ENCODE results near the gene ZNF275.

DNA sequence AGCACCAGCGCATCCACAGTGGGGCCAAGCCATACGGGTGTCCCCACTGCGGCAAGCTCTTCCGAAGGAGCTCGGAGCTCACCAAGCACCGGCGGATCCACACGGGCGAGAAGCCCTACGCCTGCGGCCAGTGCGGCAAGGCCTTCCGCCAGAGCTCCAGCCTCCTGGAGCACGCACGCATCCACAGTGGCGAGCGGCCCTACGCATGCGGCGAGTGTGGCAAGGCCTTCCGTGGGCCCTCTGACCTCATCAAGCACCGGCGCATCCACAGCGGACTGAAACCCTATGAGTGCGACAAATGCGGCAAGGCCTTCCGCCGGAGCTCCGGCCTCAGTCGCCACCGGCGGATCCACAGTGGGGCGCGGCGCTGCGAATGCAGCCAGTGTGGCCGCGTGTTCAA is 13.6 kb downstream of the ZNF275 start:
- TF ChIP-seq, protein P1, sequence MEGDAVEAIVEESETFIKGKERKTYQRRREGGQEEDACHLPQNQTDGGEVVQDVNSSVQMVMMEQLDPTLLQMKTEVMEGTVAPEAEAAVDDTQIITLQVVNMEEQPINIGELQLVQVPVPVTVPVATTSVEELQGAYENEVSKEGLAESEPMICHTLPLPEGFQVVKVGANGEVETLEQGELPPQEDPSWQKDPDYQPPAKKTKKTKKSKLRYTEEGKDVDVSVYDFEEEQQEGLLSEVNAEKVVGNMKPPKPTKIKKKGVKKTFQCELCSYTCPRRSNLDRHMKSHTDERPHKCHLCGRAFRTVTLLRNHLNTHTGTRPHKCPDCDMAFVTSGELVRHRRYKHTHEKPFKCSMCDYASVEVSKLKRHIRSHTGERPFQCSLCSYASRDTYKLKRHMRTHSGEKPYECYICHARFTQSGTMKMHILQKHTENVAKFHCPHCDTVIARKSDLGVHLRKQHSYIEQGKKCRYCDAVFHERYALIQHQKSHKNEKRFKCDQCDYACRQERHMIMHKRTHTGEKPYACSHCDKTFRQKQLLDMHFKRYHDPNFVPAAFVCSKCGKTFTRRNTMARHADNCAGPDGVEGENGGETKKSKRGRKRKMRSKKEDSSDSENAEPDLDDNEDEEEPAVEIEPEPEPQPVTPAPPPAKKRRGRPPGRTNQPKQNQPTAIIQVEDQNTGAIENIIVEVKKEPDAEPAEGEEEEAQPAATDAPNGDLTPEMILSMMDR (IDR thresholded peaks at IDR 0.05 in 2 of 3, conservative IDR thresholded peaks at IDR 0.05 in 1 of 3; ENCODE audit: control insufficient read depth in 2 of 3, extremely low read depth in 1 of 3, insufficient read depth in 1 of 3, low read depth in 3 of 3, low read length in 3 of 3) = no peak
- TF ChIP-seq BHLHE40 (IDR thresholded peaks at IDR 0.05; ENCODE audit: borderline replicate concordance in 1 of 2, low read depth in 2 of 2, low read length in 1 of 2) (no peak), YY1 (IDR thresholded peaks at IDR 0.05; ENCODE audit: low read depth, low read length) (no peak), TCF7 (IDR thresholded peaks at IDR 0.05; ENCODE audit: borderline replicate concordance) (no peak), EZH2 (IDR thresholded peaks at IDR 0.05; ENCODE audit: borderline replicate concordance, control insufficient read depth, low read depth, low read length) (no peak)
- TF ChIP-seq, protein P2, sequence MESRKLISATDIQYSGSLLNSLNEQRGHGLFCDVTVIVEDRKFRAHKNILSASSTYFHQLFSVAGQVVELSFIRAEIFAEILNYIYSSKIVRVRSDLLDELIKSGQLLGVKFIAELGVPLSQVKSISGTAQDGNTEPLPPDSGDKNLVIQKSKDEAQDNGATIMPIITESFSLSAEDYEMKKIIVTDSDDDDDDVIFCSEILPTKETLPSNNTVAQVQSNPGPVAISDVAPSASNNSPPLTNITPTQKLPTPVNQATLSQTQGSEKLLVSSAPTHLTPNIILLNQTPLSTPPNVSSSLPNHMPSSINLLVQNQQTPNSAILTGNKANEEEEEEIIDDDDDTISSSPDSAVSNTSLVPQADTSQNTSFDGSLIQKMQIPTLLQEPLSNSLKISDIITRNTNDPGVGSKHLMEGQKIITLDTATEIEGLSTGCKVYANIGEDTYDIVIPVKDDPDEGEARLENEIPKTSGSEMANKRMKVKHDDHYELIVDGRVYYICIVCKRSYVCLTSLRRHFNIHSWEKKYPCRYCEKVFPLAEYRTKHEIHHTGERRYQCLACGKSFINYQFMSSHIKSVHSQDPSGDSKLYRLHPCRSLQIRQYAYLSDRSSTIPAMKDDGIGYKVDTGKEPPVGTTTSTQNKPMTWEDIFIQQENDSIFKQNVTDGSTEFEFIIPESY (IDR thresholded peaks at IDR 0.05) = no peak
